NCI-H146 treated with DMSO at 0.1 percent for 48 hours (cell line): Measurements from ENCODE around the gene SCGB3A2.

Source experiments
- DNase-seq: peaks from one replicate; lab custom pipeline; 2025; ENCODE audit not compliant: unreplicated experiment; lab: John Stamatoyannopoulos, UW

SCGB3A2 gene

GRCh38 chr5:147904110-147904509 lies 25.6 kb downstream of the SCGB3A2 start:
- DNase-seq: no peak

GRCh38 chr5:147906326-147907095 lies 28.0 kb downstream of the SCGB3A2 start, which contains the start of gene C5orf46:
Gene C5orf46 (minus strand): TSS chr5:147906538. CDS start chr5:147906501, 37 bp downstream.
- no peak for DNase-seq

GRCh38 chr5:147911427-147911826 lies 32.9 kb downstream of the SCGB3A2 start:
- no peak for DNase-seq

GRCh38 chr5:147912011-147912410 lies 33.5 kb downstream of the SCGB3A2 start:
- DNase-seq: no peak

GRCh38 chr5:147913786-147914185 lies 35.3 kb downstream of the SCGB3A2 start:
- DNase-seq: no peak

GRCh38 chr5:147918101-147918685 lies 39.7 kb downstream of the SCGB3A2 start:
- DNase-seq: no peak

GRCh38 chr5:147918899-147919298 lies 40.4 kb downstream of the SCGB3A2 start:
- no peak for DNase-seq

GRCh38 chr5:147920420-147921030 lies 42.0 kb downstream of the SCGB3A2 start:
- no peak for DNase-seq

- DNase-seq: no peak
Observed at GRCh38 chr5:147921136-147921535, 42.6 kb downstream of the SCGB3A2 start.

GRCh38 chr5:147925020-147925419 lies 46.5 kb downstream of the SCGB3A2 start:
- no peak for DNase-seq

GRCh38 chr5:147927901-147928300 lies 49.4 kb downstream of the SCGB3A2 start:
- DNase-seq: no peak

GRCh38 chr5:147930769-147931168 lies 52.3 kb downstream of the SCGB3A2 start:
- no peak for DNase-seq
